GM18951 (cell line): ENCODE results near the gene TOP3A.

Experiments used
- POLR2A ChIP-seq: IDR thresholded peaks from 4 replicates; pipeline ENCODE4 v1.6.1; 2011; ENCODE audit warnings: mild to moderate bottlenecking; ENCODE audit not compliant: insufficient read length, insufficient read depth; ENCODE audit errors: extremely low read depth
- in situ Hi-C: fragments of 300-500 bp; cut with MboI; formaldehyde crosslinking; loops from one replicate; pipeline ENCODE4 v1.12.0; 2022; ENCODE audit warnings: low sequenced_read_pairs, mixed read lengths, inconsistent platforms; ENCODE audit not compliant: unreplicated experiment

Gene TOP3A

DNA sequence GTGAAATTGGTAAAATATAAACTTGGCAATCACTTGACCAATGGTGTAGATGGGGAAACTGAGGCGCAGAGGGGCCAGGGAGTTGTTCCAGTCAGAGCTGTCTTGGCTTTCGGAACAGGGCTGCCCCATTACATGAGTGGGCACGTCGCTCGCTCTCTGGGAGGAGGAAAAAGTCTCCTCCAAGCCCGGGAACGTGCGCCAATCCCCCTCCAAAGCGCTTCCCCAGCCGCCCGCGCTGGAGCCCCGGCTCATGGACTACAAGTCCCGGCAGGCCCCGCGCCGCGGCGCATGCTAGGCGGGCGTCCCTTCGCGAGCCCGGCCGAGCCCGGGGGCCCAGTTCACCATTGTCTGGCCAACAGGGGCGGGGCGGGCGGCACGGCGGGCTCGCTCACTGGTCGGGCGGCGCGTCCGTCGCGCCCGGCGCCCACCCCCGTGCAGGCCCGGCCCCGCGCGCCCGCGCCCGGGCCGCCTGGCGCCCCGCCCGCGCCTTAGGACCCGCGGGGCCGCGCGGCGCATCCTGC is 89.6 kb downstream of the TOP3A start, which contains the start of gene LLGL1:
LLGL1 (plus strand) TSS at position 515 of the 521 bp plus-strand sequence. CDS start 48 bp downstream, outside the sequence.
- TF ChIP-seq POLR2A = no peak
- in situ Hi-C loops = no loop called here

DNA sequence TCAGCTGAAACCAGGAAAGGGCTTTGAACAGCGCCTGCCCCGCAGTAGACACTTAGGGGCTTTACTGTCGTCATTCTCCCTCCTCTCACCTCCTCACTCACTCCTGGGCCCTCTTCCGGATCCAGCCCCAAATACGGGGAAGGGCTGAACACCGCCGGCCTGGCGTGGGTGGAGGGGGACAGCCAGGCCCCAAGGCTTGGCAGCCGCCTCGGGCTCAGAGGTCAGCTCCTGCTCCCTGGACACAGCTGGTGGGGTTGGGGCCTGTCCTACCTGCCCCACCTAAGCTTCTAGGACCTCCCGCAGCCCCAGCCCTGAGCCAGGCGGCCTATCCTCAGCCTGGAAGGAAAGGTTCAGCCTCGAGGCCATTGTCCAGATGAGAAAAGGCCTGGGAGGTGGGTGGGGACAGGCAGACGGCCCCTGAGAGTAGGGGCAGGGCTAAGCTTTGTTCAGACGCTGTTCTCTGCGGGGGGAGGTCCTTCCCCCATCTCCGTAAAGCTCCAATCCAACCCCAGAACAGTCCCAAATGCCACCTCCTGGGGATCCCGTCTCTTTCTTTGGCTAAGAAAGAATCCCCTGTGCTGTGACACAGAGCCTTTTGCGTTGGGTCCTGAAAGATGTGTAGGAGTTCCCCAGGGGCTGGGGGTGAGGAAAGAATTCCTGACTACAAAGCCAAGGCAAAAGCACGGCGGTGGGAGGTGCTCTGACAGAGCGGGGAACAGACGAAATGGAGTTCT is 90.2 kb downstream of the TOP3A start:
- no peak for TF ChIP-seq POLR2A
- in situ Hi-C loops = no loop called here

DNA sequence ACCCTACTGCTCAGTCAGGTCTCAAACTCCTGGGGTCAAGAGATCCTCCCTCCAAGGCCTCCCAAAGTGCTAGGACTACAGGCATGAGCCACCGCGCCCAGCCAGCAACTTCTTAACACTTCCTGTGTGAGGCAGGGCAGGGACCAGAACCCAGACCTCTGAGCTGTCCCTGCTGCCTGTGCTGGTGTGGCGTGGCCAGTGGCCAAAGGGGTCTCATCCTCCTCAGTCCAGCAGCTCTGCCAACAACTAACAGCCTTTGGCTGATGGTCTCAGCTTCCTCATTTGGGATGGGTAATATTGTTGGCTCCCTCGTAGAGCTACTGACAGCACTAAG is 90.8 kb downstream of the TOP3A start:
- in situ Hi-C loops = no loop called here

More for the DNA sequence above, 90.8 kb downstream of the TOP3A start:
- no peak for TF ChIP-seq POLR2A
